ENCODE results near the gene CALML5.

The CALML5 gene

DNA sequence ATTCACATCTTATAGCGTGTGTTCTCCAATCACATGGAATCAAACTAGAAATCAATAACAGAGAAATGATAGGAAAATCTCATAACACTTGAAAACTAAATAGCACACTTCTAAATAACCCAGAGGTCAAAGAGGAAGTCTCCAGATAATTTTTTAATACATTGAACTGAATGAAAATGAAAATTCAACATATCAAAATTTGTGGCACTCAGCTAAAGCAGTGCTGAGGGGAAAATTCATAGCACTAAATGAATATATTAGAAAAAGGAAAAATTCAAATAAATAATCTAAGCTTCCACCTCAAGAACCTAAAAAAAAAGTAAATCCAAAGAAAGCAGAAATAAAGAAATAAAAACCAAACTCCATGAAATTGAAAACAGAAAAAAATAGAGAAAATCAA lies 42.7 kb upstream of the CALML5 start:
- Histone ChIP-seq H3K36me3 (ENCODE audit: control insufficient read depth, insufficient read depth, low read length) (no peaks in the 10 kb centered on the region), H3K9me3 (ENCODE audit: control insufficient read depth, low read length) (no peaks in the 10 kb centered on the region), H3K27ac (ENCODE audit: insufficient read depth, low read depth, low read length, poor library complexity, severe bottlenecking) (no peak overlapping the region), H3K4me1 (ENCODE audit: control insufficient read depth, insufficient read depth, low read length) (no peaks in the 10 kb centered on the region), H3K4me3 (ENCODE audit: insufficient read depth, low read depth, low read length) (no peak overlapping the region), H3K27me3 (ENCODE audit: control insufficient read depth, insufficient read depth, low read length, poor library complexity, severe bottlenecking) (no peaks in the 10 kb centered on the region)
- WGBS, 2 experiments: 100% methylated on average over 1 of the region's 1 CpG

DNA sequence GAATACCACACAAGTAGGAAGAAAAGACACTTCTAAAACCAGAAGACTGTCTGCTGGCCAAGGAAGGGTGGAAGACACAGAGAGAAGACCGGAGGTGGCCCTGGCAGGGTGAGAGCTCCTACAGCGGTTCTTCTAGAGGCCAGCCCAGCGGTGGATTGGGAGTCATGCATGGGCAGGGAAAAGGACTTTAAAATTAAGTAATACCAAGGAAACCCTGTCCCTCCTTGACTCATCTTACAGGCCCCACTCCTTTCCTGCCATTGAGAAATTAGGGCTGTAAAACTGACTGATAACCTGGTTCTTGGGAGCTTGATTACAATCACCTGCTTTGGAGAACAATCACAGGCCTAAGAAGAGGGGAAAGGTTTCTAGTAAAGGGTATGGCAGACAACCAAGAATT lies 41.5 kb upstream of the CALML5 start:
- H3K9me3 ChIP-seq (ENCODE audit: control insufficient read depth, low read length): no peaks in the 10 kb centered on the region
- H3K27ac ChIP-seq (ENCODE audit: insufficient read depth, low read depth, low read length, poor library complexity, severe bottlenecking): no peak overlapping the region
- H3K4me1 ChIP-seq (ENCODE audit: control insufficient read depth, insufficient read depth, low read length): no peaks in the 10 kb centered on the region
- 97 to 99% methylated on average over 3 of the region's 3 CpGs for WGBS, 2 experiments
- no peak overlapping the region for H3K4me3 ChIP-seq (ENCODE audit: insufficient read depth, low read depth, low read length)
- H3K36me3 ChIP-seq (ENCODE audit: control insufficient read depth, insufficient read depth, low read length): no peaks in the 10 kb centered on the region
- H3K27me3 ChIP-seq (ENCODE audit: control insufficient read depth, insufficient read depth, low read length, poor library complexity, severe bottlenecking): no peaks in the 10 kb centered on the region

DNA sequence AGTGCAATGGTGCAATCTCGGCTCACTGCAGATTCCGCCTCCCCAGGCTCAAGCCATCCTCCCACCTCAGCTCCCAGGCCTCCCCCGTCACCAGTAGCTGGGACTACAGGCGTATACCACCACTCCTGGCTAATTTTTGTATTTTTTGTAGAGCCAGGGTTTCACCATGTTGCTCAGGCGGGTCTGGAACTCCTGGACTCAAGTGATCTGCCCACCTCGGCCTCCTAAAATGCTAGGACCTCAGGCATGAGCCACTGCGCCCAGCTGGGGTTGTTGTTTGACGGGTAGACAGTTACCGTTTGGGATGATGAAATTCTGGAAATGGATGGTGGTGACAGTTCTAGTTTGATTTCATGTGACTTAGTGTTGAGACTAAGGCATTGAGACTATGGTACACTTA lies 40.7 kb upstream of the CALML5 start:
- 91 to 96% methylated on average over 9 of the region's 9 CpGs for WGBS, 2 experiments

DNA sequence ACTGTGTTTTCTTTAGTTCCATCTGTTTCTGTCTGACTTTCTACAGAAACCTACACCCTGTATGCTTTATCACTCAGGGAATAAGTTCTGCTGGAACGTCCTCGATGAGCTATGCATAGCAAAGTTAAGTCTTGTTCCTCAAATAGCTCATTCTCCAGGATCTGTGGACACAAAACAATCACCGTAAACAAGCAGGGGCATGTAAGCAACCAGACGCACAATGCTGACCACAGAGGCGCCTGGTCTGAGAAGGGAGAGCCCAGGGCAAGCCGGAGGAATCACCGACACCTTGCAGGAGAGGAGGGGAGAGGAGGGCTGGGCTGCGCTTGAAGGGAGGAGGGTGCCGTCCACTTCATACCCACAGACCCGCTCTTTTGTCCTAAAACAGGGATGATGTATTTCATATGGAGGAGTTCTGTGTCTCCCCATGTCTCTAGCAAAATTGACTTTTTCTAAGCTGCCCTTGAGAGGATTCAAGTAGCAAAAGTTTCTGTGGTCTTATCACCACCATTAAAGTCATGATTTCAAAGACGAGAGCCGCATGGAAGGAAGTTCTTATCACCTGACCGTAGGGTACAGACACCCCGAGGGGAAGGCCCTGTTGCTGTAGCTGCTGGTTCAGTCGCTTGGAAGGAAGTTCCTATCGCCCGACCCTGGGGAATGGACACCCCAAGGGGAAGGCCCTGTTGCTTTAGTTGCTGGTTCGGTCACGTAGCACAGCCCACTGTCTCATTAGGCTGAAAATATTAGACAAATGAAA lies 39.7 kb upstream of the CALML5 start:
- no peak overlapping the region for H3K27ac ChIP-seq (ENCODE audit: insufficient read depth, low read depth, low read length, poor library complexity, severe bottlenecking)
- no peak overlapping the region for H3K4me3 ChIP-seq (ENCODE audit: insufficient read depth, low read depth, low read length)
- no peaks in the 10 kb centered on the region for H3K9me3 ChIP-seq (ENCODE audit: control insufficient read depth, low read length)
- WGBS, 2 experiments: 94 to 95% methylated on average over 18 to 19 of the region's 19 CpGs
- no peaks in the 10 kb centered on the region for H3K36me3 ChIP-seq (ENCODE audit: control insufficient read depth, insufficient read depth, low read length)
- no peaks in the 10 kb centered on the region for H3K4me1 ChIP-seq (ENCODE audit: control insufficient read depth, insufficient read depth, low read length)
- no peaks in the 10 kb centered on the region for H3K27me3 ChIP-seq (ENCODE audit: control insufficient read depth, insufficient read depth, low read length, poor library complexity, severe bottlenecking)

More for the DNA sequence above, 40.7 kb upstream of the CALML5 start:
- H3K36me3 ChIP-seq (ENCODE audit: control insufficient read depth, insufficient read depth, low read length): no peaks in the 10 kb centered on the region
- no peak overlapping the region for H3K4me3 ChIP-seq (ENCODE audit: insufficient read depth, low read depth, low read length)
- H3K4me1 ChIP-seq (ENCODE audit: control insufficient read depth, insufficient read depth, low read length): no peaks in the 10 kb centered on the region
- no peaks in the 10 kb centered on the region for H3K27me3 ChIP-seq (ENCODE audit: control insufficient read depth, insufficient read depth, low read length, poor library complexity, severe bottlenecking)
- no peaks in the 10 kb centered on the region for H3K9me3 ChIP-seq (ENCODE audit: control insufficient read depth, low read length)
- no peak overlapping the region for H3K27ac ChIP-seq (ENCODE audit: insufficient read depth, low read depth, low read length, poor library complexity, severe bottlenecking)

DNA sequence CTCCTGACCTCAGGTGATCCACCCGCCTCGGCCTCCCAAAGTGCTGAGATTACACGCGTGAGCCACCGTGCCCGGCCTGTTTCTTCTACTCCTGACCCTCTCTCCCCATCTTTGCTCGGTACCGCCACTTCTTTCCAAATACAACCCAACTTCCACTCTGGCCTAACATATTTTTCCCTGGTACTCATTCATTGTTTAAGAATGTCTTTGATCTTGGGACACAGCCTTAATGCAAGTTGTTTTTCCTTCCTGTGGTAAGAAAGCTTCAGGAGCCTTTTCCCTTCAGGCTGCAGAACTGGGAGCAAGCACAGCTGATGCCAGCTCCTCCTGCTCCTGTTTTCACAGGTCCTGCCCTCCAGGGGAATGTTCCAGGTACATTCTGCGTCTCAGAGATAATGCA lies 39.1 kb upstream of the CALML5 start:
- no peak overlapping the region for H3K27ac ChIP-seq (ENCODE audit: insufficient read depth, low read depth, low read length, poor library complexity, severe bottlenecking)
- WGBS, 2 experiments: 91 to 93% methylated on average over 9 of the region's 9 CpGs
- H3K4me3 ChIP-seq (ENCODE audit: insufficient read depth, low read depth, low read length): no peak overlapping the region
- no peaks in the 10 kb centered on the region for H3K4me1 ChIP-seq (ENCODE audit: control insufficient read depth, insufficient read depth, low read length)
- H3K36me3 ChIP-seq (ENCODE audit: control insufficient read depth, insufficient read depth, low read length): no peaks in the 10 kb centered on the region
- H3K27me3 ChIP-seq (ENCODE audit: control insufficient read depth, insufficient read depth, low read length, poor library complexity, severe bottlenecking): no peaks in the 10 kb centered on the region
- H3K9me3 ChIP-seq (ENCODE audit: control insufficient read depth, low read length): no peaks in the 10 kb centered on the region

DNA sequence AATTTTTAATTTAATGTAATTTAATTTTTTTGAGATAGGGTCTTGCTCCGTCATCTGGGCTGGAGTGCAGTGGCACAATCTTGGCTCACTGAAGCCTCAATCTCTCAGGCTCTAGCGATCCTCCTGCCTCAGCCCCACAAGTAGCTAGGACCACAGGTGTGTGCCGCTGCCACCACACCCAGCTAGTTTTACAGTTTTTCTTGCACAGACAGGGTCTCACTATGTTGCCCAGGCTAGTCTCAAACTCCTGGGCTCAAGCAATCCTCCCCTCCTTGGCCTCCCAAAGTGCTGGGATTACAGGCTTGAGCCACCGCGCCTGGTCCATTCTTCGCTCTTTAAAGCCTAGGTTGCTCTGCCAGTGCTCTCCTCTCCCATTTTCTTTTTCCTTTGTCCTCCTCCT lies 38.3 kb upstream of the CALML5 start:
- WGBS, 2 experiments: 86 to 90% methylated on average over 6 of the region's 6 CpGs
- H3K27ac ChIP-seq (ENCODE audit: insufficient read depth, low read depth, low read length, poor library complexity, severe bottlenecking): no peak overlapping the region
- no peak overlapping the region for H3K4me3 ChIP-seq (ENCODE audit: insufficient read depth, low read depth, low read length)

DNA sequence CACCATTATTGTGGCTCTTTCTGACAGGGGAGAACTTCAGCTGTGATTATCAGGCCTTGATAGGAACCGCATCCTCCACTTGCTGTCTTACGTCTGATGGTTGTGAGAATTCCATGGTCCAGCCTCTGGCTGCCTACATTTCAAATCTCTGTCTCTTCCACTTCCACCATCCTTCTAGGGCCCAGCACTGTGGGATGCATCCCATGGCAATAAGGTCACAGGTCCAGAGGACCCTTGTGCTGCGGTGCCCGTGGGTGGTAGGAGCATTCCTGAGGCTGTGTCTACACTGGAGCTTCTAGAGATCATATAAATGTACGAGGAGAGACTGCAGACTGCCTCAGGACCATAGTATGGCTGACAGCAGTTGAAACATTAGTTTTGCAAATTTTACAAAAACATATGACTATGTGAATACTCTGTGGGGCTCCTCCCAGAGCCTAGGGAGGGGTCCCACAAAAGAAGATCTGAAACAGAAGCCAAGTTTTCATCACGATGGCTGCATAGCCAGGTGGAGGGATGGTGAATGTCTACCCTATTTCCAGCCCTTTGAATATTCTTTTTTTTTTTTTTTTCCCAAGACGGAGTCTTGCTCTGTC lies 37.2 kb upstream of the CALML5 start:
- Histone ChIP-seq H3K27ac (ENCODE audit: insufficient read depth, low read depth, low read length, poor library complexity, severe bottlenecking) (no peak overlapping the region), H3K4me1 (ENCODE audit: control insufficient read depth, insufficient read depth, low read length) (no peaks in the 10 kb centered on the region), H3K4me3 (ENCODE audit: insufficient read depth, low read depth, low read length) (no peak overlapping the region), H3K9me3 (ENCODE audit: control insufficient read depth, low read length) (peaks cover 3% of the 10 kb centered on the region), H3K36me3 (ENCODE audit: control insufficient read depth, insufficient read depth, low read length) (no peaks in the 10 kb centered on the region), H3K27me3 (ENCODE audit: control insufficient read depth, insufficient read depth, low read length, poor library complexity, severe bottlenecking) (no peaks in the 10 kb centered on the region)
- 88 to 97% methylated on average over 7 of the region's 7 CpGs for WGBS, 2 experiments

More for the DNA sequence above, 38.3 kb upstream of the CALML5 start:
- no peaks in the 10 kb centered on the region for H3K27me3 ChIP-seq (ENCODE audit: control insufficient read depth, insufficient read depth, low read length, poor library complexity, severe bottlenecking)
- H3K9me3 ChIP-seq (ENCODE audit: control insufficient read depth, low read length): no peaks in the 10 kb centered on the region
- H3K4me1 ChIP-seq (ENCODE audit: control insufficient read depth, insufficient read depth, low read length): no peaks in the 10 kb centered on the region
- H3K36me3 ChIP-seq (ENCODE audit: control insufficient read depth, insufficient read depth, low read length): no peaks in the 10 kb centered on the region

DNA sequence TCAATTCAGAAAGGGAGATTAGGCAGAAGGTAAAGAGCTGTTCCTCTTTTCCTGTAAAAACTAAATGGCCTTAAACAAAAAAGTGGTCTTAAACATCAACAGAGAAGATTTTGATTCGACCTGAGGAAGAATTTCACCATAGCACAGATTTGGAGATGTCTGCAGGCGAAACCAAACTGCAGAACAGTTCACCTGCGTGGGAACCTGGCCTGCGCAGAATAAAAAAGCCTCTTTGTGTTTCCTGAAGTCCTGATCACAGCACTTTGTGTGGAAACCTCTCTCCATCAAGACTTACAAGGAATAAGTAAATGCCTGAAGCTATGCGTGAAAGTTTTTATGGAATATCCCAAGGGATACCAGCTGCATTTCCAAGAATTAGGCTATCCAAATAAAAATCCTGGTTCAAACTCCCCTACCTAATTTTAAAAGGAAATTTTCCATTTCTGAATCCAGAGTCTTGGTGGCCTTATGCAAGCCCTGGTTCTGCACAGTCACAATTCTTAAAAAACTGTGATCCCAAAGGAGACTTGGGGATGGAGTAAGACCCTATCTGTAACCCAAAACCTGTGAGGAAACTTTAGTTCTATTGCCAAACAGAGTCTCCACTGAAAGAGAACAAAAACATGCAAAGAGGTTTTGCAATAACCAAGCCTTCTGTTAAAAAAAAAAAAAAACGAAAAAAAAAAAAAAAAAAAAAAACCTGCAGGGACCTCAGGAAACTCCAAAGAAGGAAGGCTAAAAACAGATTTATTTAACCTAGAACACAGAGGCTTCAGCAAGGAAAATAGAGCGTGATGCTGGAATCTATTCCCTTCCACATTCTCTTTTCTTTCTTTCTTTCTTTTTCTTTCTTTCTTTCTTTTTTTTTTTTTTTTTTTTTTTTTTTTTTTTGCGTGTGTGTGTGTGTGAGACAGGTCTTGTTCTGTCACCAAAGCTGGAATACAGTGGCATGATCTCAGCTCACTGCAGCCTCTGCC lies 35.8 kb upstream of the CALML5 start:
- H3K27ac ChIP-seq (ENCODE audit: insufficient read depth, low read depth, low read length, poor library complexity, severe bottlenecking): no peak overlapping the region
- 85 to 87% methylated on average over 7 to 8 of the region's 8 CpGs for WGBS, 2 experiments

DNA sequence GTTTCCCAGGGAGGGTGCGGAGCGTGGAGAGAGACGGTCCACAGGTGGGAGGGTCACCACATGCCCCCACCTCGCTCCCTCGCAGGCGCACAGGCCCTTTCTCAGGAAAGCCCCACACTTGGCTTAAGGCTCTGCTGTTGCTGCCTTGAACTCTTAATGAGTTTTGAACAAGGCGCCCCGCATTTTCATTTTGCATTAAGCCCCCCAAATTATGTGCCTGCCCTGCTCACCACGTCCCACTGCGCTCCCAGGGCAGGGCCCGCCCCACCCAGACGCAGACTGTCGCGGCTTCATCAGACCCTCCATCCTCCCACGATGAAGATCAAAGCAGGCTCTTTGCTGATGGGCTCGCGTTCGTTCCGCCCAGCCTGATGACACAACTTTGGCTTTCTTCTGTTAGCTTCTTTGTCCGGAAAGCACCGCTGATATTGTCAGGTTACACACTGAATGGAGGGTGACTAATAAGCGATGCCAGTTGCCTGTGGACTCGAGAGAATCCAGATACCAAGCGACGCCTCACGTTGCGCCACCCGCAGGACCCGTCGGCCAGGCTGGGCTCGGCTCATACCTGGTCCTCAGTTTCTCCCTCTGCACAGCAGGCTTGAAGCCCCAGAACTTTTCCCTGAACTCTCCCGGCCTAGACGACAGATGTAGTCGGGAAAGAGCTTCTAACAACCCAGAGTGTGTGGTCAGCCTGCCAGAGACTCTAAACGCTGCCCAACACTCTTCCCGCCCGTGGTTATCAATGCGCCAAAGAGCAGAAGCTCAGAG lies 34.9 kb upstream of the CALML5 start:
- Histone ChIP-seq H3K4me3 (ENCODE audit: insufficient read depth, low read depth, low read length) (no peak overlapping the region), H3K27me3 (ENCODE audit: control insufficient read depth, insufficient read depth, low read length, poor library complexity, severe bottlenecking) (no peaks in the 10 kb centered on the region), H3K36me3 (ENCODE audit: control insufficient read depth, insufficient read depth, low read length) (no peaks in the 10 kb centered on the region), H3K4me1 (ENCODE audit: control insufficient read depth, insufficient read depth, low read length) (no peaks in the 10 kb centered on the region), H3K27ac (ENCODE audit: insufficient read depth, low read depth, low read length, poor library complexity, severe bottlenecking) (no peak overlapping the region), H3K9me3 (ENCODE audit: control insufficient read depth, low read length) (peaks cover 3% of the 10 kb centered on the region)
- 92 to 93% methylated on average over 38 of the region's 38 CpGs for whole genome bisulfite sequencing, 2 experiments

More for the DNA sequence above, 35.8 kb upstream of the CALML5 start:
- Histone ChIP-seq H3K4me3 (ENCODE audit: insufficient read depth, low read depth, low read length) (no peak overlapping the region), H3K27me3 (ENCODE audit: control insufficient read depth, insufficient read depth, low read length, poor library complexity, severe bottlenecking) (no peaks in the 10 kb centered on the region), H3K4me1 (ENCODE audit: control insufficient read depth, insufficient read depth, low read length) (no peaks in the 10 kb centered on the region), H3K9me3 (ENCODE audit: control insufficient read depth, low read length) (peaks cover 3% of the 10 kb centered on the region), H3K36me3 (ENCODE audit: control insufficient read depth, insufficient read depth, low read length) (no peaks in the 10 kb centered on the region)

Measured in ectodermal cell (in vitro differentiated cells).